ENCODE results near the gene IGFBP2.

Gene IGFBP2

GRCh38 chr2:216664593-216665034 is 31.4 kb downstream of the IGFBP2 start:
- DNase-seq (ENCODE audit: low spot score) = no peak

- no peak for DNase-seq (ENCODE audit: low spot score)
Measured at GRCh38 chr2:216665242-216665641, 32.0 kb downstream of the IGFBP2 start.

GRCh38 chr2:216665717-216666116 is 32.5 kb downstream of the IGFBP2 start:
- DNase-seq (ENCODE audit: low spot score) = no peak

DNA sequence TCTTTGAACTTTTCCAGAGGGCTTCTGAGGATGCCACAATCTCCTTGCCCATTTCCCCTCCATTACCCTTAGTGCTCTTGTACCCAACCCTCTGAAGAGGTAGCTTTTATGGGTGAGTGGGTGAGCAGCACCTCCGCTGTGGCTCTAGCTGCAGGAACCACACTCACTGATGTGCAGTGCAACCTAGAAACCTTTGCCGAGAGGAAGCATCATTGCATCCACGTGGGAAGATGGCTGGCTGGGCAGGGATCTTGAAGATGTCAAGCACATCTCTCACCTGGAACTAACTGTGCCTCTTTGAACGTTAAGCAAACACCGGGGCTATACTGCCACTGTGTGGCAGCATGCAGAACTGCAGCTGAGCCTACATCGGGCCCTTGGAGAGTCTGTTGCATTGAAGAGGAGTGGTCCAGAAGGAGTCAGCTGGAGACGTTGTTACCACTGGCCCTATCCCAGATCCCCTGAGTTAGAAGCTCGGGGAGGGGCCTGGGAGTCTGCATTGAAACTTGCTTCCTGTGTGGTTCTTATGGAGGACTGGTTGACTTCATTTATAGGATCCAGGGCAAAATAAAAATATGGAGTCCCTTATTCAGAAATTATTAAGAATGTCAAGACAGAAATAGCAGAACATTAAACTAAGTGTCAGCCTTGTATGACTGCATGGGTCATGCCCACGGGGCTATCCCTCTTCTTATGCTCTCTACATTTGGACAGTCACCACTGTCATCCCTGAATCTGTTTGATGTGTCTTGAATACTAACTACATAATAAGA is 33.4 kb downstream of the IGFBP2 start:
- peak; percentile 71 for DNase-seq (ENCODE audit: low spot score)

- DNase-seq (ENCODE audit: low spot score) = no peak
Measured at GRCh38 chr2:216670266-216671080, 37.3 kb downstream of the IGFBP2 start.

GRCh38 chr2:216671081-216671411 is 37.8 kb downstream of the IGFBP2 start:
- no peak for DNase-seq (ENCODE audit: low spot score)

GRCh38 chr2:216671791-216672343 is 38.6 kb downstream of the IGFBP2 start:
- DNase-seq (ENCODE audit: low spot score) = no peak

- DNase-seq (ENCODE audit: low spot score) = no peak
Measured at GRCh38 chr2:216672466-216672865, 39.2 kb downstream of the IGFBP2 start.

- no peak for DNase-seq (ENCODE audit: low spot score)
Measured at GRCh38 chr2:216673021-216673420, 39.8 kb downstream of the IGFBP2 start.

- no peak for DNase-seq (ENCODE audit: low spot score)
Measured at GRCh38 chr2:216673609-216674008, 40.4 kb downstream of the IGFBP2 start.

DNA sequence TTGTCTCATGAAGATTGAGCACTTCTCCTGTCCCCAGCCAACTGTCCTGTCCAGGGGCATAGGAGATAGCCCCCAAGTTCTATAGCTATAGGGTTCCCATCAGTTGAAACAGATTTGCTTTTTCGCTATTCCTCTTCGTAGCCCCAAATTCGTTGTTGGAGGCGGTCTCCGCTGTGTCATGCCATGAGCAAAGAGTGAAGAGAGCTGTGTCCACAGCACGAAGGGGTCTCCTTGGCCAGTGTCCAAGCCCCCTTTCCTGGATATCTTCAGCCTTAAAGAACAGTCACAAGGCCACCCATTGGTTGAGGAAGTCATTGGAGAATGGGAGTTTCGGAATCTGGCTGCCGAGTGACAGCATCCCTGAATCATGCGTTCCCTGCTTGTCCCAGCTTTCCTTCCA is 41.2 kb downstream of the IGFBP2 start:
- no peak for DNase-seq (ENCODE audit: low spot score)

DNA sequence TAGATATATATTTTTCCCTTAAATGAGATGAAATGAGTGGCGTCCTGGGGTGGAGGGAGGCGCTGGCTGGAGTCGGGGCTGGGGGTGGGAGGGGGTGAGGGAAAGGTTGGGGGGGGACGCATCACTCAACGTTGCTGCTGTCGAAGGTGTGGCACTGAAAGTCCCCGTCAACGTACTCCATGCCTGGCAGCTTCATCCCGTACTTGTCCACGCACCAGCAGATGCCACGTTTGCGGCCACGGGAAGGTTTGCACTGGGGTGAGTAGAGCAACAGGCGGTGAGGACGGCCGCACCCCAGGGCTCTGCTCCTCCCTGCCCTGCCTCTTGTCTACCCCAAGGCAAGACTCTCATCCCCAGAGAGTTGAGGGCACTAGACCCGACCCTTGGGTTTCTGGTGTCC is 43.4 kb downstream of the IGFBP2 start:
- no peak for DNase-seq (ENCODE audit: low spot score)

- no peak for DNase-seq (ENCODE audit: low spot score)
Measured at GRCh38 chr2:216677439-216678097, 44.3 kb downstream of the IGFBP2 start.

GRCh38 chr2:216678098-216678465 is 44.9 kb downstream of the IGFBP2 start:
- no peak for DNase-seq (ENCODE audit: low spot score)

DNA sequence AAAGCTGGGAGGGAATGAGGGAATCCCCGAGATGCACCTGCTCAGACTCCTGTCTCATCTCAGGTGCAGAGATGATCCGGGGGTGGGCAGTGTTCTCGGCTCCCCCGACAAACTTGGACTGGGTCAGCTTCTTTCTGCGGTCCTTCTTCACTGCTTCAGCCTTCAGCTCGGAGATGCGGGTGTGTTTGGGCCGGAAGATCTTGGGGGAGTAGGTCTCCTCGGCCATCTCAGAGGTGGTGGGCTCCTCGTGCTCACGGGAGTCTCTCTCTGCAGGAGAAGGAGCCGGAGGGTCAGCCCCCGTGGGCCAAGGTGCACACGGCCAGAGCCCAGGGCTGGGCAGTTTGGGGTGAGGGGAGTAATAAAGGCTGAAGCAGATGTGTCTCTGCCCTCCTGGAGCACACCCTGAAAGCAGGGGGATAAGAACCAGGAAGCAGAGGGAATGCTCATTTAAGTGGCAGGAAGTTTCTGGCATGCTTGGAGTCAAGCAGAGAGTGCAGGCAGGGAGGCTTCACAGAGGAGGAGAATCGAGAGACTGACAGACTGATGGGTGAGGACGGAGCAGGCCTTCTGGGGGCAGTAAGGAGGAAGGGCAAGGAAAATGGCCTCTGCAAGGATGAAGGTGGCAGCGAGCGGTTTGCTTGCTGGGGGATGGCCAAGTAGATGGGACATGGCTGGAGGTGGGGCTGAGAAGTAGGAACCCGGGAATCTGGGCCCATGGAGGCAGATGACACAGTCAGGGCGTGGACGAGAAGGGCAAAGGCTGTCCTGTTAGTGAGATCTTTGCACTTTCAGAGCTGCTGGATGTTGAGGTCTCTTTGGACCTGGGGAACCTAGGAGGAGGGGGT is 45.8 kb downstream of the IGFBP2 start:
- DNase-seq (ENCODE audit: low spot score) = no peak

DNA sequence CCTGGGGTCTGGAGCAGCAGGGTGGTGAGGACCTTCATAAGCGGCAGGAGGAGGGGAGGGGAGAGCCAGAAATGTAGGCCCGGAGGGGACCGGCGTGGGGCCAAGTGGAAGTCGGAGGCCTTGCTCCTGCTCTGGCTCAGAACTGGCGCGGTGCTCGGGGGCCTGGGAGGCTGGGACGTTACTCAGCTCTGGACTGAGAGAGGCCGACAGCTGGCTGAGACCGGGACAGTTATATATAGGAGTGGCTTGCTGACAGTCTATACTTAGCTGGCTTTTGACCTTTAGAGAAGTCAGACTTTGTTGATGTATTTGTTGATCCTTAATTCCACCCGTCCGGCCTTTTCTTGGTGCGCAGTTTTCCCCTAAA is 46.4 kb downstream of the IGFBP2 start:
- peak; percentile 73 for DNase-seq (ENCODE audit: low spot score)

- no peak for DNase-seq (ENCODE audit: low spot score)
Measured at GRCh38 chr2:216680951-216681629, 47.9 kb downstream of the IGFBP2 start.

DNA sequence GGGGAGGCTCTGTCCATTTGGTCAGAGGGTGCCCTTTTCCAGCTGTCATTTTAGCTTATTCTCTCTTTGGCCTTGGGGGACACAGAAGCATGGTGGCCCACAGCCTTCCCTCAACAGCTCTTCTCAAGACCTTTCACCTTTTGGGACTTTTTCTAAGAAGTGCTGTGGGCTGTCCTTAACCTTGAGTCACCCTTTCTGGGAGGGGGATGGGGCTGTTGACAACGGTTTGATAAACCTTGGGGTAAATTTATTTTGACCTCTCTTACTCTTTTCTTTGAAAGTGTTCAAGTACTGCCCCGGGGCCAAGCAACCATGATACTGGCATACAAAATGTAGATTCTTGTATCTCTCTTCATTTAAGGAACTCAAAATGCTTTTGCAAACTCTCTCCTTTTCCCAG is 48.5 kb downstream of the IGFBP2 start:
- DNase-seq (ENCODE audit: low spot score) = no peak

DNA sequence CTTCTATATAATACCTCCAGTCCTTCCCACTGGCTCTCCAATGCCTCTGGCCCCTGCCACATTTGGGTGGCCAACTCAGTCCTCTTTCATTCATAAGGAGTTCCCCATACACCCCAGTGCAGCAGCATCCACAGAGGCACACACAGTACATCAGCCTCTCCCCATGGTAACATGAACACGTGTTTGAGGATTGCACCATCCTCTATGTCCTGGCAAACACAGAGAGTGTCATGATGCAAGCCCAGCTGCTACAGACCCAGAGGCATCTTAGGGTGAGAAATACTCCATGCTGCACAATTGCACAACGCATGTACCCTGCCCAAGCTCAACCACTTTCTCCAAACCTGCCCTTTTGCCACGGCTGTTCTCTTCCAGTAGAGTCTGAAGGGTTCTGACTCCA is 50.6 kb downstream of the IGFBP2 start:
- no peak for DNase-seq (ENCODE audit: low spot score)

DNA sequence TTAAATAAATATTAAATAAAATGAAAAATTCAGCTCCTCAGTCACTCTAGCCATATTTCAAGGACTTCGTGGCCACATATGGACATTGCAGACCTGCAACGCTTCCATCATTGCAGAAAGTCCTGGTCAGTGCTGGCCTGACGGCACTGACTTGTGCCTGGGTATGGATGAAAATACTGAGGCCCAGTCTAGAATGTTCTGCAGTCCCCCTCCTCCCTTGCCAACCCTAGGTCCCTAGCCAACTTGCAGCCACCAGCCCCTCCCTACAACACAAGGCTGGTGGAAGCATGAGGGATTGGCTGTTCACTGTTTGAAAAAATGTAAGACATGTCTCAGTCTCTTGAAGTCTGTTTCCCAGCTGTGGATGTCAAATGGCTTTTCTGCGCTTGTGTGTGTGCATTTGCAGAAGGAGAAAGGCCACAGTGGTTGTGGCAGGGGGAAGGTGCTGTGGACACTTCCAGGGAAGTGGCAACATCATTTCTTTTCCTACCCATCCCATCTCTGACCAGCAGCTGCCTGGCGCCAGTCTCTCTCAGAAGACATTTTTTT is 52.2 kb downstream of the IGFBP2 start:
- no peak for DNase-seq (ENCODE audit: low spot score)

GRCh38 chr2:216687111-216687510 is 53.9 kb downstream of the IGFBP2 start:
- no peak for DNase-seq (ENCODE audit: low spot score)

Measured in hepatic stellate cell (primary cell).